ENCODE results near the gene DIS3L2.

DNA sequence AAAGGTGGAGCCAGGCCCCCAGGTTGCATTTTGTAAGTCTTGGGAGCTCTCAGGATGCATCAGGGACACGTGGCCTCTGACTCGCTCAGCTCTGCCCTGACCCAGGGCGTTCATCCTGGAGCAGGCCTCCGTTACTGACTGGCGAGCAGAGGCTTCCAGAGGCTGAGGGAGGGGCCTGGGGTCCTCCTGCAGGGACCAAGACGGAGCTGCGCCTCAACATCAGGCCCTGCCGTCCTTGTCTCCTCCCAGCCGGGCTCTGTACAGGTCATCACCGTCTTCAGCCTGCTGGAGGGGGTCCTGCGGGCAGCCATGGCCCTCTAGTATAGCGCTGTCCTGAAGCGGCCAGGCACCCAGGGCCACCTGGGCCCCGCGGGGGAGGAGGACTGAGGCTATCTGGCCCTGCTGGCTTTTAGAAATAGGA lies 406.8 kb downstream of the DIS3L2 start:
- TF ChIP-seq NR2C2 (CRISPR knock-in tag; IDR thresholded peaks at IDR 0.05) (no peak), GABPB1 (CRISPR knock-in tag; IDR thresholded peaks at IDR 0.05) (no peak), CREB1 (CRISPR knock-in tag; IDR thresholded peaks at IDR 0.05) (no peak), SP1 (CRISPR knock-in tag; conservative IDR thresholded peaks at IDR 0.05) (no peak)
- TF ChIP-seq, protein P1, sequence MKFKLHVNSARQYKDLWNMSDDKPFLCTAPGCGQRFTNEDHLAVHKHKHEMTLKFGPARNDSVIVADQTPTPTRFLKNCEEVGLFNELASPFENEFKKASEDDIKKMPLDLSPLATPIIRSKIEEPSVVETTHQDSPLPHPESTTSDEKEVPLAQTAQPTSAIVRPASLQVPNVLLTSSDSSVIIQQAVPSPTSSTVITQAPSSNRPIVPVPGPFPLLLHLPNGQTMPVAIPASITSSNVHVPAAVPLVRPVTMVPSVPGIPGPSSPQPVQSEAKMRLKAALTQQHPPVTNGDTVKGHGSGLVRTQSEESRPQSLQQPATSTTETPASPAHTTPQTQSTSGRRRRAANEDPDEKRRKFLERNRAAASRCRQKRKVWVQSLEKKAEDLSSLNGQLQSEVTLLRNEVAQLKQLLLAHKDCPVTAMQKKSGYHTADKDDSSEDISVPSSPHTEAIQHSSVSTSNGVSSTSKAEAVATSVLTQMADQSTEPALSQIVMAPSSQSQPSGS (CRISPR knock-in tag; IDR thresholded peaks at IDR 0.05; ENCODE audit: borderline replicate concordance, low read depth), result no peak

Measured in WTC11 (cell line).